Measurements from ENCODE around the gene MYOG.
A peak's percentile ranks its signal among the peaks of the same experiment; 100 is the strongest.

The MYOG gene

GRCh38 chr1:203085528-203086406 is at the start of gene MYOG:
Gene MYOG, minus strand, starts transcription at chr1:203086012. Its CDS starts 51 bp downstream, at chr1:203085961.
- peak; percentile 77 for DNase-seq (ENCODE audit: low spot score)

GRCh38 chr1:203133970-203134725 is 48.3 kb upstream of the MYOG start:
- DNase-seq (ENCODE audit: low spot score), result no peak

- DNase-seq (ENCODE audit: low spot score), result no peak
These were observed 45.9 kb upstream of the MYOG start for GRCh38 chr1:203131548-203132200.

GRCh38 chr1:203130358-203130985 is 44.7 kb upstream of the MYOG start:
- DNase-seq (ENCODE audit: low spot score), result no peak

- peak; percentile 33 for DNase-seq (ENCODE audit: low spot score)
These were observed 43.9 kb upstream of the MYOG start for GRCh38 chr1:203129501-203130231.

GRCh38 chr1:203128716-203129500 is 43.1 kb upstream of the MYOG start:
- peak; percentile 35 for DNase-seq (ENCODE audit: low spot score)

- no peak for DNase-seq (ENCODE audit: low spot score)
These were observed 42.6 kb upstream of the MYOG start for GRCh38 chr1:203128431-203128715.

GRCh38 chr1:203127666-203128430 is 42.0 kb upstream of the MYOG start, which contains the start of gene ADORA1:
Gene ADORA1, plus strand, starts transcription at chr1:203127726. Its CDS starts 1,116 bp downstream, at chr1:203128842.
- peak; percentile 74 for DNase-seq (ENCODE audit: low spot score)

- DNase-seq (ENCODE audit: low spot score), result peak; percentile 29
These were observed 41.3 kb upstream of the MYOG start for GRCh38 chr1:203126866-203127665.

GRCh38 chr1:203126151-203126865 is 40.5 kb upstream of the MYOG start:
- DNase-seq (ENCODE audit: low spot score), result peak; percentile 57

- DNase-seq (ENCODE audit: low spot score), result peak; percentile 31
These were observed 38.9 kb upstream of the MYOG start for GRCh38 chr1:203124546-203125317.

GRCh38 chr1:203124011-203124410 is 38.2 kb upstream of the MYOG start:
- peak; percentile 21 for DNase-seq (ENCODE audit: low spot score)

GRCh38 chr1:203122159-203122558 is 36.3 kb upstream of the MYOG start:
- DNase-seq (ENCODE audit: low spot score), result peak; percentile 12

- DNase-seq (ENCODE audit: low spot score), result peak; percentile 10
These were observed 35.6 kb upstream of the MYOG start for GRCh38 chr1:203121186-203122015.

GRCh38 chr1:203120325-203121153 is 34.7 kb upstream of the MYOG start:
- DNase-seq (ENCODE audit: low spot score), result peak; percentile 15

All from D341Med (cell line).